HCT116 (cell line): ENCODE measurements around the gene NXPE3. TPM values are rescaled to one million over a fixed set of nuclear protein-coding genes. Genes with fewer than 3 reads are reported as not detected.
"Not testable (repeated sequence)": the region's sequence is repeated elsewhere in the genome, so short reads cannot be mapped to it uniquely, and the experiment has no call there.

Experiments
- ATAC-seq: fragments of 200-7000 bp; cut with Tn5 transposase; 2 replicates; pipeline ENCODE4 v1.9.1; 2020; ENCODE audit warnings: mild to moderate bottlenecking, moderate library complexity
- BruUV-seq: library from RNA; stranded (reverse); fragments of 400-500 nt; replicated peaks from 2 replicates; lab custom pipeline; 2021; lab: Mats Ljungman, UMichigan
- CTCF ChIA-PET: fragments of 300-600 bp; sonication (Branson Sonifier 250); formaldehyde crosslinking; loops from one replicate; lab custom pipeline; 2021; ENCODE audit warnings: antibody characterized with exemption; lab: Charles Lee
- POLR2A ChIA-PET: fragments of 300-600, 350-600 bp; sonication (Branson Sonifier 250); formaldehyde crosslinking; loops from one replicate; lab custom pipeline; 2021; ENCODE audit warnings: antibody characterized with exemption; lab: Charles Lee
- RAD21 ChIA-PET, 2 experiments: fragments of 300-600 bp; sonication (Branson Sonifier 250); formaldehyde crosslinking; loops; one replicate each; lab custom pipeline; 2023; ENCODE audit warnings: low total read pairs in 2 of 2; ENCODE audit not compliant: uncharacterized antibody in 2 of 2, unreplicated experiment in 2 of 2, low non-redundant PET in 1 of 2; lab: Charles Lee
- DNase-seq: peaks from one replicate; pipeline ENCODE4 v3.0.0-alpha.2; 2010; ENCODE audit warnings: low read depth, low spot score
- H2AFZ ChIP-seq: fragments of 200-600 bp; shearing (Covaris generic), sonication (generic); 2 replicates; pipeline ENCODE4 v1.6.1; 2017; ENCODE audit warnings: low read depth, mixed run types, mixed read lengths, antibody characterized with exemption, low read length; ENCODE audit not compliant: poor library complexity, severe bottlenecking
- H3K27ac ChIP-seq: 2 replicates; pipeline ENCODE4 v1.5.1; 2012; ENCODE audit warnings: low read depth, low read length
- H3K27me3 ChIP-seq: fragments of 200-600 bp; sonication (generic); 2 replicates; pipeline ENCODE4 v1.6.1; 2016; ENCODE audit warnings: mixed run types, low read length, mixed read lengths; ENCODE audit not compliant: insufficient read depth
- H3K36me3 ChIP-seq, 2 experiments: fragments of 200-500 bp in 1 of 2; fragments of 200-600 bp in 1 of 2; sonication (Bioruptor generic) in 1 of 2; sonication (generic) in 1 of 2; 2 replicates each; pipeline versions ENCODE4 v1.5.1 to v1.6.1; 2014 to 2016; ENCODE audit warnings: low read length in 2 of 2, inconsistent platforms in 1 of 2, mixed read lengths in 1 of 2, mixed run types in 1 of 2; ENCODE audit not compliant: insufficient read depth in 2 of 2, control insufficient read depth in 1 of 2
- H3K4me1 ChIP-seq, 2 experiments: fragments of 200-600 bp in 1 of 2; sonication (generic) in 1 of 2; 2 replicates each; pipeline versions ENCODE4 v1.5.1 to v1.6.1; 2012 to 2017; ENCODE audit warnings: low read length in 2 of 2, inconsistent platforms in 1 of 2, mild to moderate bottlenecking in 1 of 2, mixed read lengths in 1 of 2, mixed run types in 1 of 2, moderate library complexity in 1 of 2; ENCODE audit not compliant: insufficient read depth in 2 of 2, control insufficient read depth in 1 of 2
- H3K4me2 ChIP-seq: fragments of 200-600 bp; sonication (generic); 2 replicates; pipeline ENCODE4 v1.6.1; 2017; ENCODE audit warnings: mixed run types, low read length, mixed read lengths
- H3K4me3 ChIP-seq, 2 experiments: fragments of 200-600 bp in 1 of 2; sonication (generic) in 1 of 2; replicated peaks in 1 of 2; 2 replicates each; pipeline ENCODE4 v1.5.1; 2011 to 2016; ENCODE audit warnings: low read length in 2 of 2, control low read depth in 1 of 2, low read depth in 1 of 2, mild to moderate bottlenecking in 1 of 2, mixed read lengths in 1 of 2, mixed run types in 1 of 2
- H3K79me2 ChIP-seq: fragments of 200-600 bp; sonication (generic); 2 replicates; pipeline ENCODE4 v1.6.1; 2017; ENCODE audit warnings: mild to moderate bottlenecking, mixed run types, low read length, moderate library complexity, mixed read lengths; ENCODE audit not compliant: insufficient read depth
- H3K9ac ChIP-seq: fragments of 200-600 bp; sonication (generic); 2 replicates; pipeline ENCODE4 v1.6.1; 2016; ENCODE audit warnings: low read length, mixed read lengths
- H3K9me2 ChIP-seq: fragments of 200-600 bp; sonication (generic), shearing (Covaris generic); 2 replicates; pipeline ENCODE4 v1.6.1; 2017; ENCODE audit warnings: mixed run types, mild to moderate bottlenecking, moderate library complexity; ENCODE audit not compliant: insufficient read depth
- H3K9me3 ChIP-seq, 2 experiments: fragments of 200-500 bp in 1 of 2; fragments of 200-600 bp in 1 of 2; sonication (Bioruptor generic) in 1 of 2; sonication (generic) in 1 of 2; 2 replicates each; pipeline ENCODE4 v1.6.1; 2014 to 2017; ENCODE audit warnings: low read length in 2 of 2, mixed read lengths in 2 of 2, inconsistent platforms in 1 of 2, low read depth in 1 of 2, mild to moderate bottlenecking in 1 of 2, mixed run types in 1 of 2, moderate library complexity in 1 of 2; ENCODE audit not compliant: control insufficient read depth in 1 of 2, insufficient read depth in 1 of 2
- H4K20me1 ChIP-seq: fragments of 200-600 bp; sonication (generic), shearing (Covaris generic); 2 replicates; pipeline ENCODE4 v1.6.1; 2017; ENCODE audit warnings: mixed run types, mild to moderate bottlenecking, moderate library complexity; ENCODE audit not compliant: insufficient read depth
- CEBPB ChIP-seq: IDR thresholded peaks from 2 replicates; pipeline ENCODE4 v1.6.1; 2012; ENCODE audit warnings: low read depth
- CTCF ChIP-seq, 3 experiments: fragments of 200-600 bp in 1 of 3; sonication (generic) in 1 of 3; IDR thresholded peaks in 2 of 3; conservative IDR thresholded peaks in 1 of 3; 2 replicates each; pipeline ENCODE4 v1.5.1; 2012 to 2017; ENCODE audit warnings: low read depth in 2 of 3, low read length in 2 of 3, antibody characterized with exemption in 1 of 3, borderline replicate concordance in 1 of 3, control low read depth in 1 of 3, mild to moderate bottlenecking in 1 of 3, mixed read lengths in 1 of 3, mixed run types in 1 of 3, moderate library complexity in 1 of 3; ENCODE audit not compliant: insufficient read depth in 1 of 3
- ELF1 ChIP-seq: IDR thresholded peaks from 2 replicates; pipeline ENCODE4 v1.6.1; 2012; ENCODE audit warnings: low read depth, borderline replicate concordance
- POLR2A ChIP-seq: IDR thresholded peaks from 2 replicates; pipeline ENCODE4 v1.7.0; 2011; ENCODE audit warnings: borderline replicate concordance; ENCODE audit not compliant: insufficient read depth, insufficient read length; ENCODE audit errors: extremely low read depth
- RAD21 ChIP-seq: IDR thresholded peaks from 2 replicates; pipeline ENCODE4 v1.6.1; 2012; ENCODE audit warnings: low read depth, mild to moderate bottlenecking
- REST ChIP-seq: IDR thresholded peaks from 2 replicates; pipeline ENCODE4 v1.6.1; 2012; ENCODE audit warnings: low read depth
- SIN3A ChIP-seq: IDR thresholded peaks from 2 replicates; pipeline ENCODE4 v1.6.1; 2012; ENCODE audit warnings: low read depth
- SRF ChIP-seq: IDR thresholded peaks from 2 replicates; pipeline ENCODE4 v1.6.1; 2012; ENCODE audit warnings: low read depth
- ZBTB33 ChIP-seq: IDR thresholded peaks from 2 replicates; pipeline ENCODE4 v1.6.1; 2011; ENCODE audit warnings: mild to moderate bottlenecking, low read length, moderate library complexity; ENCODE audit not compliant: insufficient replicate concordance; ENCODE audit errors: extremely low read depth
- ZFX ChIP-seq: fragments of 450-650 bp; IDR thresholded peaks from 2 replicates; pipeline ENCODE4 v1.6.1; 2017
- ZNF274 ChIP-seq: fragments of 200-500 bp; sonication (Bioruptor generic); IDR thresholded peaks from 2 replicates; pipeline ENCODE4 v1.6.1; 2014; ENCODE audit warnings: mild to moderate bottlenecking, low read depth, low read length, inconsistent platforms
- intact Hi-C: fragments of 100-400 bp; cut with micrococcal nuclease; formaldehyde crosslinking; loops from 2 replicates; pipeline ENCODE4 v1.10.0; 2022
- total RNA-seq: library from RNA; stranded (reverse); gene quantifications from one replicate; pipeline ENCODE4 v1.2.1, GENCODE V29; 2021; ENCODE audit not compliant: unreplicated experiment

NXPE3 gene
- total RNA-seq, 1 experiment from 2014 or later = 4.3 TPM

- CTCF ChIA-PET, RAD21 ChIA-PET, H3K27ac ChIP-seq, H3K9ac ChIP-seq, H2AFZ ChIP-seq, intact Hi-C loops, H3K79me2 ChIP-seq, H3K4me2 ChIP-seq, H4K20me1 ChIP-seq, POLR2A ChIA-PET, H3K4me3 ChIP-seq, H3K36me3 ChIP-seq, H3K9me3 ChIP-seq, H3K9me2 ChIP-seq, DNase-seq, BruUV-seq, H3K27me3 ChIP-seq, ATAC-seq: not testable (repeated sequence)
- peaks cover 10 to 23% of the 10 kb centered on the region in 2 experiments; a peak in 3 of 4 replicates for H3K4me1 ChIP-seq
These were observed 1.2 kb upstream of the NXPE3 start for GRCh38 chr3:101777745-101778281.

- Histone ChIP-seq H3K4me2 (peak overlapping the region; percentile 87), H3K4me3 (peak overlapping the region; percentile 59 to 71), H4K20me1 (no peaks in the 10 kb centered on the region), H2AFZ (peak overlapping the region; percentile 50), H3K4me1 (peaks cover 10 to 23% of the 10 kb centered on the region in 2 experiments; a peak in 3 of 4 replicates), H3K27me3 (no peaks in the 10 kb centered on the region), H3K9me2 (no peaks in the 10 kb centered on the region), H3K9me3 (no peaks in the 10 kb centered on the region), H3K9ac (peak overlapping the region; percentile 48), H3K27ac (peak overlapping the region; percentile 60; the same call in 1 of the 2 replicates), H3K79me2 (no peaks in the 10 kb centered on the region), H3K36me3 (no peaks in the 10 kb centered on the region)
- intact Hi-C loops = no loop called here
- no TSS peak for BruUV-seq
- no peak for DNase-seq
- RAD21 ChIA-PET = no interaction called here
- CTCF ChIA-PET = interaction anchor here (0.9 kb wide), 1 partner anchor 24 kb away, joined by 3 read pairs; no protein-coding TSS in a partner anchor
- POLR2A ChIA-PET = interaction anchor here (0.6 to 1.0 kb wide), 2 partner anchors 10 to 1237 kb away, joined by 3 read pairs; no protein-coding TSS in a partner anchor
- no peak for ATAC-seq
- TF ChIP-seq ZBTB33 (no peak), CTCF (IDR thresholded peaks at IDR 0.05 in 2 of 3, conservative IDR thresholded peaks at IDR 0.05 in 1 of 3; ENCODE audit: borderline replicate concordance in 1 of 3, insufficient read depth in 1 of 3, low read depth in 2 of 3, low read length in 2 of 3) (no peak), ZFX (no peak), RAD21 (no peak), REST (no peak), ZNF274 (no peak), CEBPB (no peak), SIN3A (no peak), POLR2A (no peak), SRF (no peak), ELF1 (no peak)
These were observed 495 bp upstream of the NXPE3 start for GRCh38 chr3:101778385-101779046.
